Measurements from ENCODE around the gene CD72.
"Not testable (repeated sequence)": the region's sequence is repeated elsewhere in the genome, so short reads cannot be mapped to it uniquely, and the experiment has no call there.

Gene CD72

DNA sequence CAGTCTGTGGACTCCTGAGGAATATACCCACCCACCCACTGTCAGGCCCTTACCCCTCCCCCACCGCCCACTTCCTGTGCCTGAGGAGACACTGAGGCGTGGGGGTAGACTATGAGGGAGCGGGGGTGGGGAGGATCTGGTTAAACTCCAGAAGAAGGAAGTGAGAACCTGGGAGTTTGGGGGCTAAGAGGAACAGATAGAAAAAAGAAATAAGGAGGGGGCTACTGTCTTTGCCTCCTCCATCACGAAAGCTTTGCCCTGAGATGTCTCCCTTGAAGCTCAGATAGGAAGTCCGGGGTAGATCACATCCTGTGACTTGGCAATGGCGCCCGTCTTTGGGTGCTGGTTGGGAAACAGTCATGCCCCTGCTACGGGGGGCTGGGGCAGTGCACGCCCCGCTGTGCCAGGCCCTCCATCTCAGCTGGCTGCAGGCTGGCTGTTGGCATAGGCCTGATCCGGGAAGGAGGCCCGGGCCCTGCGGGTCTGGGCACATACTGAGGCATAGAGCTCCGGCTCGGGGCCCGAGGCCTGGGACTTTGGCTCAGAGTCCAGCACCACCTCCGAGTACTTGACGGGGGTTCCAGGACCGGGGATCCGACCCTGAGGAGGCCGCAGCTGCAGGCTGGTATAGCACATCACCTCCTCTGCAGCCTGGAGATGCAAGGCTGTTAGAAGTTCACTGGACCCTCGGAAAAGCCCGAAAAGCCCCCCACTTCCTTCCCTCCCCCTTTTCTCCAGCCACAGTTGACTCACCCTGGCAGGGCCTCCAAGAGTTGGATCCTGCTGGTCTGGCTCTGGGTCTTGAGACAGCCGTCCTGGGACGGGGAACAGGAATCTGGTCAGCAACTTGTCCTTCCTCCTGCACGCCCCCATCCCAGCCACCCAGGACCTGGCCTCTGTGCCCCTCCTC, 31.5 kb upstream of the CD72 start:
- peak; percentile 26 for DNase-seq

- peak; percentile 88 for DNase-seq
Observed at GRCh38 chr9:35646533-35647265, 28.5 kb upstream of the CD72 start.

DNA sequence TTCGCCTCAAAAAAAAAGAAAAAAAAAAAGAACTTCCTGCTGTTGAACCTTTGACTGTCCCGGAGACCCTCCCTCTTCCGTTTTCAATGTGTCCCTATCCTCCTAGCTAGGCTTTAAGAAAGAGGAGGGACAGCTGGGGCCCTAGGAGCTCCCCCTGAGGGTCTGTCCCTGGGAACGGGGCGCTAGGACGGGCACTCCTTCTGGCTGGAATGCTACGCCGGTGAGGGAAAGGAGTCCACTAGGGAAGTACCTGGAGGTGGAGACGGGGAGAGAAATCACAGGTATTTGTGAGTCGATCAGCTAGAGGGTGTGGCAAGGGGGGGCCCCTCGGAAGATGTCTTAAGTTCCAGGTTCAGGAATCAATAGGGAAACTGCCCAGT, 27.9 kb upstream of the CD72 start:
- no peak for DNase-seq

- DNase-seq: not testable (repeated sequence)
Observed at GRCh38 chr9:35645736-35646135, 27.5 kb upstream of the CD72 start.

DNA sequence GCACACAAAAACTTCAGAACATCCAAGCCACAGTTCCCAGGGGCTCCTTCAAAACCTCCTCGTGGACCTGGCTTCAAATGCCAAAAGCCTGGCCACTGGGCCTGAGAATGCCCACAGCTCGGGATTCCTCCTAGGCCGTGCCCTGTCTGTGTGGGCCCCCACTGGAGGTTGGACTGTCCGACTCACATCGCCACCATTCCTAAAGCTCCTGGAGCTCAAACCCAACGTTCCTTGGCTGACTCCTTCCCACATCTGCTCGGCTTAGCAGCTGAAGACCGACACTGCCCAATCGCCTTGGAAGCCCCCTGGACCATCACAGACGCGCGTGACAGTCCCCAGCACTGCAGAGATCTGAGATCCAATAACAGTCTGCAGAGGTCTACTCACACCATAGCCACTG, 24.8 kb upstream of the CD72 start:
- DNase-seq: no peak

- DNase-seq: not testable (repeated sequence)
Observed at GRCh38 chr9:35641478-35641877, 23.3 kb upstream of the CD72 start.

DNA sequence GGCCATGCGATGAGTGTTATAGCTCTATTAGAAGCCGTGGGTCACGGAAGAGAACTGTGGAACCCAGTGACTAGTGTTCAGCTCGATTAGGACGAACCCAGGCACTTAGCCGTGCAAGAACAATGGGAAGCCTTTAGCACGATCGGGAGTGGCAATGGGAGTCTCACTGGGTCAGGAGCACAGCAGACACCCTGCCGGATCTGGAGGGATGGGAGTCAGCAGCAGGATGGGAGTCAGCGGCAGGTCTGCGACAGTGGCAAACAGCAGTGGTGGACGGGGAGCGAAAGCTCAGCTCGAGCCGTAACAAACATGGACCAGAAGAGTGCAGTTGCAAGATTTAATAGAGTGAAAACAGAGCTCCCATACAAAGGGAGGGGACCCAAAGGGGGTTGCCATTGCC, 22.2 kb upstream of the CD72 start:
- not testable (repeated sequence) for DNase-seq

- no peak for DNase-seq
Observed at GRCh38 chr9:35639631-35640030, 21.4 kb upstream of the CD72 start.

- not testable (repeated sequence) for DNase-seq
Observed at GRCh38 chr9:35639225-35639624, 21.0 kb upstream of the CD72 start.

- not testable (repeated sequence) for DNase-seq
Observed at GRCh38 chr9:35638751-35639150, 20.5 kb upstream of the CD72 start.

GRCh38 chr9:35637427-35637955, 19.3 kb upstream of the CD72 start:
- not testable (repeated sequence) for DNase-seq

- DNase-seq: not testable (repeated sequence)
Observed at GRCh38 chr9:35636877-35637246, 18.6 kb upstream of the CD72 start.

DNA sequence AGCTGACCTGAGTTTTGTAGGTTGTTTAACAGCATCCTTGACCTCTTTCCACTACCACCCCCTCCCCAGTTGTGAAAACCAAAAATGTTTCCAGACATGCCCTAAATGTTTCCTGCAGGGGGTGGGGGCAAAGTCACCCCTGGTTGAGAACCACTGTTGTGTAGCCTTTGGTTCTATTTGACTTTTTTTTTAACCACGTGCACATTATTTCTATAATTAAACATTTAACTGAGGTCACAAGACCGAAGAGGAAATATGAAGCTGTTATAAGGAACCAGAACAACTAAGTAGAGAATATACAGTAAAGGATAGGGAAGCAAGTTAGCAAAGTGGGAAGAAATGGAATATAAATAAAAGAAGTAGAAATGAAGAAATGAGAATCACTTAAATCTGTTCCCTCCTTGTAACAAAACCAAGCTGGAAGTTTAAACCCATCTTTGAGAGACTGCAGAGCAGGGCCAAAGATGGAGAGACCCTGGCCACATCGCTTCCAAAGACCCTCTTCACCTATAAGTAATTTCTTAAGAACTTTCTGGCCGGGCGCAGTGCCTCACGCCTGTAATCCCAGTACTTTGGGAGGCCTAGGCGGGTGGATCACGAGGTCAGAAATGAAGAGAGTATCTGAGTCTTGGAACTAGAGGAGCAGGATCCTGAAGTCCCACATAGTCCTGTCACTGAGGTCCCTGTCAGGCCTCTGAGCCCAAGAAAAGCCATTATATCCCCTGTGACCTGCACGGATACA, 18.1 kb upstream of the CD72 start:
- DNase-seq: no peak

GRCh38 chr9:35635730-35636129, 17.5 kb upstream of the CD72 start:
- DNase-seq: no peak

DNA sequence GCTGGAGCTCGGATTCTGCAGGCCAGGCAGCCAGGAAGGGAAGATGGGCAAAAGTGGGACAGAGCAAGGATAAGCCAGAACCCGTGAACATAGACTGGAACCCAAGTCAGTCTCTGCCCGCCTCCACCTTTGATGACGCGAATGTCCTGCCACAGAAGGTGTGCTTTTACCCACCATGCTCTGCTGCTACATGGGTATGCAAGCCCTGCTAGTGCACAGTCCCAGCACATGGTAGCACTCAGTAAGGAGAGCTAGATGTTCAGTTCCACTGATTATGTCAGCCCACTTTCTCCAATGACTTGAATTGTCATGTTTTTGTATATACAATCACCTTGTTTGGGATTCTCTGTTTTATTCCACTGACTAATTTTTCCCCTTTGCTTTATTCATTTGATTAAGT, 11.4 kb upstream of the CD72 start:
- no peak for DNase-seq

DNA sequence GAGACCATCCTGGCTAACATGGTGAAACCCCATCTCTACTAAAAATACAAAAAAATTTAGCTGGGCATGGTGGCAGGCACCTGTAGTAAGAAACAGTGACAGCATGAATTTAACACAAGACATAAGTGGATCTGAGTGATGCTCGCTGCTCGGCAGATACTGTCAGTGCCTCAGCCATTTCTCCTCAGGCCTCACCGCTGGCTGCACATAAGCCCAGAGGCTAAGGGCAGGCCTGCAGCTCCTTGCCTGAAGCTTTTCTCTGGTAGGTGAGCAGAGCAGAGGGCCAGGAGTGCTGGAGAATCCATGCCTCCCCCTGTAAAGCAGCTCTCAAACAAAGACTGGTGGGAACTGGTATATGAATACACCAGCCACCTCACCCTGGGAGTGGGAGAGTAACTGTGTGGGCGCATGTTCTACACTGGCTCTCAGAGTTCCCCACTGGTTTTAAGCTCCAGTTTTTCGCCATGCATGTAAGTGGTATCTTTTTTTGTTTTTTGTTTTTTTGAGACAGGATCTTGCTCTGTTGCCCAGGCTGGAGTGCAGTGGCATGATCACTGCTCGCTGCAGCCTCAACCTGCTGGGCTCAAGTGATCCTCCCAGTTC, 10.3 kb upstream of the CD72 start:
- no peak for DNase-seq

GRCh38 chr9:35627575-35627974, 9.4 kb upstream of the CD72 start:
- DNase-seq: no peak

DNA sequence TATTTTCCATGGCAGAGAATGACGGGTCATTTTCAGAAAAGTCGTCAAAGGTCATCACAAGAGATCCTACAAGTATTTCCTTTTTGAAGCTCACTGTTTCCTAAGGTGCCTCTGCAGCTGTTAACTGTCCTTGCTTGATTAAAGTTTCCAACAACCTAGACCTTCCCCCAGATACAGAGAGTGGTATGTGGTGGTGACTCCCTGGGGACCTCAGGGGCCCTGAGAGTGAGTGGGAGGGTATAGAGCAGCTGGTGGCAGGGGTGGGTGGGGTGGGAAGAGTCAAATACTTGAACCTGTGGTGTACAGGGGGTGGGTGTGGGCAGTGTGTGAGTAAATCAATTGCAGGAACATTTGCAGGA, 1.6 kb upstream of the CD72 start:
- no peak for DNase-seq

GRCh38 chr9:35618854-35619799, 914 bp upstream of the CD72 start:
- peak; percentile 18 for DNase-seq

DNA sequence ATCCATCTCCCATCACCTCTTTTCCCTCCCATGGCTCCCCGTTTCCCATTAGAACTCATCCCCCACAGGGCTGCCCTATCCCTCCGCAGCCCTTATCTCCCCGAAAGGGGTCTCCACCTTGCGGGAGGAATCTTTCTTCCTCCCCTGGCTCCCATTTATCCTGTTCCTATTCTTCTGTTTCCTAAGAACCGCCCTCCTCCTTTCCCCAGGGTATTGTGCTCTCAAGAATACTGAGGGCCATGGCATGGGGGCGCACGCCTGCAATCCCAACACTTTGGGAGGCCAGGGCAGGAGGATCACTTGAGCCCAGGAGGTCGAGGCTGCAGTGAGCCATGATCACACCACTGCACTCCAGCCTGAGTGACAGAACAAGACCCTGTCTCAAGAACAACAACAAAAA, 665 bp downstream of the CD72 start:
- DNase-seq: no peak

GRCh38 chr9:35616681-35617459, 1.3 kb downstream of the CD72 start:
- DNase-seq: peak; percentile 58
